Prostate gland (tissue), 2 donors: ENCODE results near the gene IL13.

ENCODE experiments used
- POLR2AphosphoS5 ChIP-seq: sonication (generic); formaldehyde crosslinking; IDR thresholded peaks from one replicate; pipeline ENCODE4 v1.6.1; 2017; ENCODE audit warnings: antibody characterized with exemption
- TF ChIP-seq, protein P1 (sequence below), 4 experiments: fragments of 200-600 bp in 2 of 4; fragments of 450-650 bp in 2 of 4; sonication (generic) in 2 of 4; IDR thresholded peaks; 1 replicate in 3 of 4; 2 replicates in 1 of 4; pipeline ENCODE4 v1.5.1; 2016 to 2019; ENCODE audit warnings: antibody characterized with exemption in 4 of 4, mild to moderate bottlenecking in 2 of 4, moderate library complexity in 2 of 4

DNA sequence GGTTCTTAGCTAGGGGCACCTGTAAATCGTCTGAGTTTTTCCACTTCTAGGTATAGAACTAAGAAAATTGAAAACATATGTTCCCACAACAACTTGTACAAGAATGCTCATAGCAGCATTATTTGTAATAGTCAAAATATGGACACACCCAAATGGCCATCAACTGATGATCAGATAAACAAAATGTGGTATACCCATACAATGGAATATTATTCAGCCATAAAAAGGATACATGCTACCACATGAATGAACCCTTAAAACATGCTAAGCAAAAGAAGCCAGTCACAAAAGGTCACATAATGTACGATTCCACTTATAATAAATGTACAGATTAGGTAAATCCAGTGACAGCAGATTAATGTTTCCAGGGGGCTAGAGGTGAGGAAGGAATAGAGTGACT, 46.0 kb upstream of the IL13 start:
- TF ChIP-seq, protein P1, sequence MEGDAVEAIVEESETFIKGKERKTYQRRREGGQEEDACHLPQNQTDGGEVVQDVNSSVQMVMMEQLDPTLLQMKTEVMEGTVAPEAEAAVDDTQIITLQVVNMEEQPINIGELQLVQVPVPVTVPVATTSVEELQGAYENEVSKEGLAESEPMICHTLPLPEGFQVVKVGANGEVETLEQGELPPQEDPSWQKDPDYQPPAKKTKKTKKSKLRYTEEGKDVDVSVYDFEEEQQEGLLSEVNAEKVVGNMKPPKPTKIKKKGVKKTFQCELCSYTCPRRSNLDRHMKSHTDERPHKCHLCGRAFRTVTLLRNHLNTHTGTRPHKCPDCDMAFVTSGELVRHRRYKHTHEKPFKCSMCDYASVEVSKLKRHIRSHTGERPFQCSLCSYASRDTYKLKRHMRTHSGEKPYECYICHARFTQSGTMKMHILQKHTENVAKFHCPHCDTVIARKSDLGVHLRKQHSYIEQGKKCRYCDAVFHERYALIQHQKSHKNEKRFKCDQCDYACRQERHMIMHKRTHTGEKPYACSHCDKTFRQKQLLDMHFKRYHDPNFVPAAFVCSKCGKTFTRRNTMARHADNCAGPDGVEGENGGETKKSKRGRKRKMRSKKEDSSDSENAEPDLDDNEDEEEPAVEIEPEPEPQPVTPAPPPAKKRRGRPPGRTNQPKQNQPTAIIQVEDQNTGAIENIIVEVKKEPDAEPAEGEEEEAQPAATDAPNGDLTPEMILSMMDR (IDR thresholded peaks at IDR 0.05), result no peak
- no peak for TF ChIP-seq POLR2AphosphoS5
